Activated naive CD8-positive, alpha-beta T cell treated with anti-CD3 and anti-CD28 coated beads, Interleukin-2, amount 10 ng/mL, durations not matched to agents 7 days and 5 days (primary cell): ENCODE results near the gene LAIR1. TPM values are rescaled to one million over a fixed set of nuclear protein-coding genes. Genes with fewer than 3 reads are reported as not detected.

ENCODE experiments used
- total RNA-seq, 2 experiments: library from RNA; stranded (reverse); gene quantifications; one replicate each; pipeline ENCODE4 v1.2.3, GENCODE V29; 2021

The LAIR1 gene
- total RNA-seq, 2 experiments from 2014 or later: 75.0 to 79.2 TPM

Other genes with a start within 250 kb of the LAIR1 start
- gene TFPT, start 249.3 kb downstream of the LAIR1 start, total RNA-seq: 10 to 100 TPM; 37.9 to 43.3 TPM
- 10 to 100 TPM; 66.3 to 69.3 TPM for gene PRPF31, start 249.2 kb downstream of the LAIR1 start, total RNA-seq
- gene CNOT3, start 227.2 kb downstream of the LAIR1 start, total RNA-seq: 10 to 100 TPM; 60.0 to 72.3 TPM
- 10 to 100 TPM; 10.2 to 12.8 TPM for gene LENG1, start 205.2 kb downstream of the LAIR1 start, total RNA-seq
- 1 to 10 TPM; 1.7 to 3.0 TPM for gene TMC4, start 191.8 kb downstream of the LAIR1 start, total RNA-seq
- gene MBOAT7, start 175.4 kb downstream of the LAIR1 start, total RNA-seq: 10 to 100 TPM; 49.0 to 52.2 TPM
- 10 to 100 TPM; 16.3 to 17.4 TPM for gene TSEN34, start 173.6 kb downstream of the LAIR1 start, total RNA-seq
- gene RPS9, start 164.1 kb downstream of the LAIR1 start, total RNA-seq: 1,000 to 10,000 TPM; 1,098 to 1,155 TPM
- gene LILRB3, start 141.9 kb downstream of the LAIR1 start, total RNA-seq: 1 to 10 TPM in 1 of 2 experiments, under 1 TPM in 1; 0.74 to 1.3 TPM
- gene LILRA6, start 122.1 kb downstream of the LAIR1 start, total RNA-seq: under 1 TPM; 0.60 to 0.64 TPM
- under 1 TPM; 0.28 to 0.36 TPM for gene LILRB5, start 107.7 kb downstream of the LAIR1 start, total RNA-seq
- gene LILRB2, start 83.8 kb downstream of the LAIR1 start, total RNA-seq: under 1 TPM; 0.55 to 0.57 TPM
- gene LILRA5, start 51.8 kb downstream of the LAIR1 start, total RNA-seq: not detected
- gene LILRA4, start 25.8 kb downstream of the LAIR1 start, total RNA-seq: not detected
- 1 to 10 TPM; 1.1 to 1.9 TPM for gene TTYH1, start 50.5 kb upstream of the LAIR1 start, total RNA-seq
- 100 to 1,000 TPM; 338 to 359 TPM for gene LENG8, start 84.3 kb upstream of the LAIR1 start, total RNA-seq
- gene LENG9, start 98.8 kb upstream of the LAIR1 start, total RNA-seq: 1 to 10 TPM; 6.2 to 7.0 TPM
- not detected for gene CDC42EP5, start 108.4 kb upstream of the LAIR1 start, total RNA-seq
- gene LAIR2, start 137.9 kb upstream of the LAIR1 start, total RNA-seq: under 1 TPM in 1 of 2 experiments, not detected in 1; 0.62 TPM
- under 1 TPM in 1 of 2 experiments, not detected in 1; 0.65 TPM for gene LILRA2, start 208.9 kb upstream of the LAIR1 start, total RNA-seq
- gene LILRA1, start 228.7 kb upstream of the LAIR1 start, total RNA-seq: not detected